Mucosa of gallbladder (tissue), 1 donor: ENCODE measurements around the gene CD37. TPM values are rescaled to one million over a fixed set of nuclear protein-coding genes. Genes with fewer than 3 reads are reported as not detected.
"Not testable (repeated sequence)": the region's sequence is repeated elsewhere in the genome, so short reads cannot be mapped to it uniquely, and the experiment has no call there.

Experiments
- DNase-seq: peaks from one replicate; pipeline ENCODE4 v3.0.0-alpha.2; 2020; ENCODE audit warnings: low spot score
- total RNA-seq: library from RNA; stranded (reverse); gene quantifications from one replicate; pipeline ENCODE4 v1.2.1, GENCODE V29; 2021
- donor health status: DM: no; HTN: no; CAD: no.

CD37 gene
- total RNA-seq, 1 donor from 2014 or later, result 27.5 TPM

GRCh38 chr19:49328741-49329140, 6.5 kb upstream of the CD37 start:
- no peak for DNase-seq

- DNase-seq, result not testable (repeated sequence)
Observed at GRCh38 chr19:49331187-49331586, 4.0 kb upstream of the CD37 start.

GRCh38 chr19:49331616-49332055, 3.6 kb upstream of the CD37 start:
- peak; percentile 42 for DNase-seq

GRCh38 chr19:49332691-49333417, 2.4 kb upstream of the CD37 start:
- DNase-seq, result not testable (repeated sequence)

- DNase-seq, result no peak
Observed at GRCh38 chr19:49333418-49333805, 1.8 kb upstream of the CD37 start.

- DNase-seq, result no peak
Observed at GRCh38 chr19:49333811-49334288, 1.4 kb upstream of the CD37 start.

GRCh38 chr19:49335784-49336481, 727 bp downstream of the CD37 start:
- no peak for DNase-seq

GRCh38 chr19:49336482-49337266, 1.5 kb downstream of the CD37 start:
- no peak for DNase-seq

GRCh38 chr19:49337267-49338022, 2.2 kb downstream of the CD37 start:
- no peak for DNase-seq

GRCh38 chr19:49338023-49338677, 2.9 kb downstream of the CD37 start:
- DNase-seq, result no peak

GRCh38 chr19:49338691-49339300, 3.6 kb downstream of the CD37 start:
- DNase-seq, result peak; percentile 88

GRCh38 chr19:49339301-49340068, 4.3 kb downstream of the CD37 start:
- DNase-seq, result peak; percentile 90

- DNase-seq, result peak; percentile 77
Observed at GRCh38 chr19:49340069-49340864, 5.1 kb downstream of the CD37 start.

- DNase-seq, result no peak
Observed at GRCh38 chr19:49340865-49341718, 5.9 kb downstream of the CD37 start.

GRCh38 chr19:49342291-49342721, 7.1 kb downstream of the CD37 start:
- no peak for DNase-seq

- DNase-seq, result no peak
Observed at GRCh38 chr19:49343123-49343522, 7.9 kb downstream of the CD37 start.

GRCh38 chr19:49344505-49345423, 9.6 kb downstream of the CD37 start:
- no peak for DNase-seq
